GM12891 (cell line): ENCODE measurements around the gene EVX2.

ENCODE experiments used
- PAX5 ChIP-seq: IDR thresholded peaks from 2 replicates; pipeline ENCODE4 v1.6.1; 2011; ENCODE audit warnings: low read length, moderate library complexity, mild to moderate bottlenecking; ENCODE audit not compliant: insufficient read depth, severe bottlenecking
- POLR2A ChIP-seq: IDR thresholded peaks from 2 replicates; pipeline ENCODE4 v1.6.1; 2011; ENCODE audit warnings: low read depth, low read length, control low read depth
- POLR2AphosphoS5 ChIP-seq: IDR thresholded peaks from 2 replicates; pipeline ENCODE4 v1.6.1; 2011; ENCODE audit warnings: low read depth, low read length, control low read depth
- POU2F2 ChIP-seq: IDR thresholded peaks from 2 replicates; pipeline ENCODE4 v1.6.1; 2011; ENCODE audit warnings: low read depth, mild to moderate bottlenecking, control low read depth, low read length, moderate library complexity
- SPI1 ChIP-seq: IDR thresholded peaks from 2 replicates; pipeline ENCODE4 v1.6.1; 2011; ENCODE audit warnings: low read depth, low read length, control low read depth
- TAF1 ChIP-seq: IDR thresholded peaks from 2 replicates; pipeline ENCODE4 v1.6.1; 2011; ENCODE audit warnings: low read depth, low read length, control low read depth

- TF ChIP-seq POLR2AphosphoS5 (no peak), POLR2A (no peak), TAF1 (no peak), POU2F2 (no peak), SPI1 (no peak), PAX5 (no peak)
Measured at GRCh38 chr2:176111309-176111663, 27.5 kb upstream of the EVX2 start.
